ENCODE data around the gene NET1.

DNA sequence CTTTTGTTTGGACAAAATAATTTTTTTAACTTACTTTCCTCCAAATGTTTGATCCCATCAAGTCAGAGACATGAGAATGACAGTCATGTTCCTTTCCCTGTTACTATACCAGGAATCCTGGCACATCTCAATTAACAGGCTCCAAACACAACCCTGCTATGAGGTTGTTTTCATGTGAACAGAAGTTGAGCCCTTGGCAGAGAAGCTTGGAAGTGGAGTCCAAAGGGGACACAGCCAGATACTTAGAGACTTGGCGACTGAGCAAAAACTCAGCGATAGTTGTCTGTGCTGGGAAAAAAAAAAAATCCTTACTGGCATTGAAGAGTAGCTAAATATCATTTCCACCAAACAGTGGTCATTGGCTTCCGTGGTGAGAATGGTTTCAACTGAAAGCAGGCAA lies 20.6 kb upstream of the NET1 start:
- TF ChIP-seq, protein P1, sequence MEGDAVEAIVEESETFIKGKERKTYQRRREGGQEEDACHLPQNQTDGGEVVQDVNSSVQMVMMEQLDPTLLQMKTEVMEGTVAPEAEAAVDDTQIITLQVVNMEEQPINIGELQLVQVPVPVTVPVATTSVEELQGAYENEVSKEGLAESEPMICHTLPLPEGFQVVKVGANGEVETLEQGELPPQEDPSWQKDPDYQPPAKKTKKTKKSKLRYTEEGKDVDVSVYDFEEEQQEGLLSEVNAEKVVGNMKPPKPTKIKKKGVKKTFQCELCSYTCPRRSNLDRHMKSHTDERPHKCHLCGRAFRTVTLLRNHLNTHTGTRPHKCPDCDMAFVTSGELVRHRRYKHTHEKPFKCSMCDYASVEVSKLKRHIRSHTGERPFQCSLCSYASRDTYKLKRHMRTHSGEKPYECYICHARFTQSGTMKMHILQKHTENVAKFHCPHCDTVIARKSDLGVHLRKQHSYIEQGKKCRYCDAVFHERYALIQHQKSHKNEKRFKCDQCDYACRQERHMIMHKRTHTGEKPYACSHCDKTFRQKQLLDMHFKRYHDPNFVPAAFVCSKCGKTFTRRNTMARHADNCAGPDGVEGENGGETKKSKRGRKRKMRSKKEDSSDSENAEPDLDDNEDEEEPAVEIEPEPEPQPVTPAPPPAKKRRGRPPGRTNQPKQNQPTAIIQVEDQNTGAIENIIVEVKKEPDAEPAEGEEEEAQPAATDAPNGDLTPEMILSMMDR (IDR thresholded peaks at IDR 0.05) = no peak
- TF ChIP-seq POLR2AphosphoS5 (IDR thresholded peaks at IDR 0.05) (no peak), POLR2A (IDR thresholded peaks at IDR 0.05; ENCODE audit: low read depth) (no peak), EP300 (IDR thresholded peaks at IDR 0.05) (no peak)

Data from esophagus muscularis mucosa (tissue), 4 donors.